Measurements from ENCODE around the gene CEP97.

DNA sequence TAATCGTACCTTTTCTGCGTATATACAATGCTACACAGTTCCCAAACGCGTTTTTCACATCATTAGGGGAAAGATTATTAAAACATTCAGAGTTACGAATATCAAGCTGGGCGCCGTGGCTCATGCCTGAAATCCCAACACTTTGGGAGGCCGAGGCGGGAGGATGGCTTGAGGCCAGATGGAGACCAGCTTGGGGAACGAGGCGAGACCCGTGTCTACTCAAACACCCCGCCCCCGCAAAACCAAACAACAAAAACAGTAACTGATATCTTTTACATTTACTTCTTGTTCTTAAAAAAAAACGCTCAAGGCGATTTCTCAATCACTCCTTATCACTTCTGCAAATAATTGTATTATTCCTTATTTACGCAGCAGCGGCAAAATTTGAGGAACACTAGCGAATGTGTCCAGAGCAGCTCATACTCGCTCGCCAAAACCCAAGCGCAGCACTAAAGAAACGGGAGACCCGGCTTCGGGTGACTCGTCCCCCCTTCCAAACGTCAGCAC lies 48.7 kb upstream of the CEP97 start:
- TF ChIP-seq, protein P1, sequence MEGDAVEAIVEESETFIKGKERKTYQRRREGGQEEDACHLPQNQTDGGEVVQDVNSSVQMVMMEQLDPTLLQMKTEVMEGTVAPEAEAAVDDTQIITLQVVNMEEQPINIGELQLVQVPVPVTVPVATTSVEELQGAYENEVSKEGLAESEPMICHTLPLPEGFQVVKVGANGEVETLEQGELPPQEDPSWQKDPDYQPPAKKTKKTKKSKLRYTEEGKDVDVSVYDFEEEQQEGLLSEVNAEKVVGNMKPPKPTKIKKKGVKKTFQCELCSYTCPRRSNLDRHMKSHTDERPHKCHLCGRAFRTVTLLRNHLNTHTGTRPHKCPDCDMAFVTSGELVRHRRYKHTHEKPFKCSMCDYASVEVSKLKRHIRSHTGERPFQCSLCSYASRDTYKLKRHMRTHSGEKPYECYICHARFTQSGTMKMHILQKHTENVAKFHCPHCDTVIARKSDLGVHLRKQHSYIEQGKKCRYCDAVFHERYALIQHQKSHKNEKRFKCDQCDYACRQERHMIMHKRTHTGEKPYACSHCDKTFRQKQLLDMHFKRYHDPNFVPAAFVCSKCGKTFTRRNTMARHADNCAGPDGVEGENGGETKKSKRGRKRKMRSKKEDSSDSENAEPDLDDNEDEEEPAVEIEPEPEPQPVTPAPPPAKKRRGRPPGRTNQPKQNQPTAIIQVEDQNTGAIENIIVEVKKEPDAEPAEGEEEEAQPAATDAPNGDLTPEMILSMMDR (IDR thresholded peaks at IDR 0.05; ENCODE audit: borderline replicate concordance, extremely low read depth, low read length, poor library complexity, severe bottlenecking): no peak
- no peak for TF ChIP-seq EZH2 (IDR thresholded peaks at IDR 0.05; ENCODE audit: borderline replicate concordance, low read depth, low read length, severe bottlenecking)

All from DND-41 (cell line).